Stimulated activated CD4-positive, alpha-beta T cell treated with anti-CD3 and anti-CD28 coated beads, Interleukin-1b, Interleukin-23, amount 100 ng/mL, for 24 hours (primary cell): ENCODE measurements around the gene DGKQ.
"Not testable (repeated sequence)": the region's sequence is repeated elsewhere in the genome, so short reads cannot be mapped to it uniquely, and the experiment has no call there.

Experiments
- DNase-seq, 4 experiments: peaks; one replicate each; pipeline ENCODE4 v3.0.0-alpha.2; 2020; ENCODE audit warnings: low read depth in 4 of 4, low spot score in 1 of 4

The DGKQ gene

DNA sequence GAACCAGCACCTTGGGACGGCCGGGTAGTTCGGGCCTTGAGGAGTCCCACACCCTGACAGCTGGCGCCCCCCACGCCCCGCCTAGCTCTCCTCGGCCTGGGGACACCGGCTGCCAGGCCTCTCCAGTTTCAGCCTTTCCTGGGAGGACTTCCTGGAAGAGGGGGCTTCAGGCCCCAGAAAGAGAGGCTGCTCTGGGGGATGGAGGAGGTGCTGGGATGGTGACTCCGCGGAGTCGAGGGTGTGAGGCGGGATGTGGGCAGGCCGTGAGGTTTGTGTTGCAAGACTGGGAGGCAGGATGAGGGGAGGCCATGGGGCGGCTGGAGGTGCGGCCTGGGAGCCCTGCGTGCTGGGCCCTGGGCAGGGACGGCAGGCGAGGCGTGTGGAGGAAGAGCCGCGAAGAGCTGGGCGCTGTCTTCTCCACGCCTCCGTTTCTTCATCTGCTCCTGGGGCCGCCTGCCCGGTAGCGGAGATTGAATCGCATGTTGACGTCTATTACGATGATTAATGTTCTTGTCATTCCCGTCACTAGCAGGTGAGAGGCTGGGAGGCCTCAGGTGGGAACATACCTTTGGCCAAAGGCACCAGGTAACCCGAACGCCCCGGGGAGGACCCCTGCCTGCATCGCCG, 37.1 kb upstream of the DGKQ start:
- DNase-seq = peak in 3 of 4 experiments; percentile 28 to 58 (median 39)

DNA sequence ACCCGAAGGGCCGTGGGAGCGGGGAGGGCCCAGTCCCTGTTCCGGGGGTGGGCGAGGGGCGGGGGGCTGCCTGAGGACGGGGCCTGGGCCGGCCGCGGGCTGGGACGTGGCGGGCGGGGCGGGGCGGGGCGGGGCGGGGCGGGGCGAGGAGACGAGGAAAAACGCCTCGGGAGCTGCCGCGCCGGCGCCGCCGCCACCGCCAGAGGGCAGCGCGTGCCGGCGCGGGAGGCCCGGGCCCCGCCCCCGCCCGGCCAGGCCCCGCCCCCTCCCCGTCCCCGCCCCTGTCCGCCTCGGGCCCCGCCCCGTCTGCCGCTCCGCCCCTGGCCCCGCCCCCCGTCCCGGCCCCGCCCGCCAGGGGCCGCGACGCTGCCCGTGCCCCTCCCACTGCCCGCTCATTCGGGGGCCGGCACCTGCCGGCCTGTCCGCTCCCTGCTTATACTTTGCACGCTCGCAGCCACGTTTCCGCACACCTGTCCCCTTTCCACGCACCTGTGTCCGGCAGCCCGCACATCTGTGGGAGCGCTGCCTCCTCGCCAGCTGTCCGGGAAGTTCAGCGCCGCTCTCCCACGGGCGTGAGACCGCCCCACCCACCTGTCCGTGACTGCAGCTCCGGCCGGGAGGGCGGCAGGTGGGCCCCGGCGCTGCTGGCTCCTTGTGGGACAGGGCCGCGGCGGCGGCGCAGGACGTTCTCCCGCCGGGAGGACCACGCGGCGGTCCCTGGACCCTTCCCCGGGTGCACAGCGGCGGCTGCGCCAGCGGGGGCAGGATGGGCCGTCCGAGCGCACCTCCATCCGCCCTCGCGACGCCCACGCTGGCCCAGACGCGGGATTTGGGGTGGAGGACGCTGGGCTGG, 36.4 kb upstream of the DGKQ start:
- DNase-seq = peak; percentile 45 to 61 (median 59)

DNA sequence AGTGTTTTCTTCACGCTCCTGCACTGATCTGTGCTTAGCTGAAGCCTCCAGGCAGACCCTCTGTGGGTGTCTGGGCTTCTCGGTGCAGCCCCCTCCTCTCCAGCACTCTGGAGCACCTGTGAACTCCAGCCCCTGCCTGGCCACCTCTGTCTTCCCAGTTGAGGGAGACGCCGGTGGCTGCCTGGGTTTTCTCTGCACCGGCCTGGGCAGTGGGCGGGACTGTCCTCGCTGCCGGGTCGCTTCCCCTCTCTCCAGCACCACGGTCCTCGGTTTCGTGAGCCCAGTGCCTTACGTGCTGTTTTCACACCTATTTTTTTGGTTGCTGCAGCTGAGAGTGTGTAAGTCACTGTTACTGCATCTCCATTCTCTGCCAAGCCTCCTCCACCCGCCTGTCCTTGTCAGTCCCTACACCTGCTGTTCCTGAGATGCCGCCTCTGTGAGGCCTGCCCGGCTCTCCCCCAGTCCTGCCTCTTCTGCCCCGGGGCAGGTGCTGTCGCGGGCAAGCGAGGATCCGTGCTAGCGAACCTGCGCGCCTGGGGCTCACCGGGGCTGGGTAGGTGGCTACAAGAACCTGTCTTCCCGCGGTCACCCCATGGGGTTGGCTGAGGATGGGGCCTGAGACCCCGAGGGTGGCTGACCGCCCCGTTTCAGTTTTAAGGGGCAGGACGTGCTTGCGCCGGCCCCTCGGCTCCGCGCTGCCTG, 35.6 kb upstream of the DGKQ start:
- no peak for DNase-seq

DNA sequence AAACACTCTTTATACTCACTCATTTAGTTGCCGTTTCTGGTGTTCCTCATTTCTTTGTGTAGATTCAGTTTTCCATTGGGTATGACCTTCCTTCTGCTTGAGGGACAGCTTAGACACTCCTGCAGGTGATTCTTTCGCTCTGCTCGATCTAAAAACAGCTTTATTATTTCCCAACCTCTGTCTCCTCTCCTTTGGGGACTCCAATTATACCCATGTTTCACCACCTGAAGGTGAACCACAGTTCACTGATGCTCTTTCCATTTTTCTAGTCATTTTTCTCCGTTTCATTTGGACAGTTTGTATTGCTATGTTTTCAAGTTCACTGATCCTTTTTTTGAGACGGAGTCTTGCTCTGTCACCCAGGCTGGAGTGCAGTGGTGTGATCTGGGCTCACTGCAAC, 33.5 kb upstream of the DGKQ start:
- no peak for DNase-seq

DNA sequence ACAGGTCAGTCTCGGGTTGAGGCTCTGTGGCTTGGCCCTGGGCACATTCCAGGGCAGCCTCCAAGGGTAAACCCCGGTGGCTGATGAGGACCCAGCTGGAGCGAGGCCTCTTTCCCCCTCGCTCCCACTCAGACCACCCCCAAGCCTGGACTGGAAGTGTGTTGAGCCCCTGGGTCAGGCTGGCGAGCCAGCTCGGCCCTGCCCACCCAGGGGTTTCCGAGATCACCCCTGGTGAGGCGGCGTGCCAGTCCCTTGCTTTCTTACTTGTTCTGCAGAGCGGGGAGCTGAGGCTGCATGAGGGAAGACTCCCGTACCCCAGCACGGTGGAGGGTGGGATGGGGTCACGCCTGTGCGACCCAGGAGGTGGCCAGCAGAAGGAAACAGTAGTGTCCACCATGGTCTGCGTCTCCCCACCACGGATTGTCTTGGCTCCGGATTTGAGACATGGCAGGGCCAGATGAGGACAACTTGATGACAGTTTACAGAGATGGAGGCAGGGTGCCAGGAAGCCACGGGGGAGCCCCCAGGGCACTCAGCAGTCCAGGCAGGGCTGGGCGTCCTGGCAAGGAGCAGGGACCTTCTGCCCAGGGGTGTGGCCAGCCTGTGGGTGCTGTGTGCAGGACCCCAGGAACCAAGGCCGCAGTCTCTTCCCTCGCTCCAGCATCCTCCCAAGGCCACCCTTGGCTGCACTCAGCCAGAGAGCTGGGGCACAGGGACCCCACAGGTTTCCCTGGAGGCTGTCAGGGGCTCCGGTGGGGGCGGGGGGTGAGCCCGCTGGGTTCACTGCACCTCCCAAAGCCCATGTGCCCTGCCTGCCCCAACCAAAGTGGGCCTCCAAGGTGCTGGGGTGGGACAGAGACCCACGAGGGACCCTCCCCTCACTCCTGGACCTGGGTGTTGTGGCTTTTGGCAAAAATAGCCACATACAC, 31.5 kb upstream of the DGKQ start:
- no peak for DNase-seq

DNA sequence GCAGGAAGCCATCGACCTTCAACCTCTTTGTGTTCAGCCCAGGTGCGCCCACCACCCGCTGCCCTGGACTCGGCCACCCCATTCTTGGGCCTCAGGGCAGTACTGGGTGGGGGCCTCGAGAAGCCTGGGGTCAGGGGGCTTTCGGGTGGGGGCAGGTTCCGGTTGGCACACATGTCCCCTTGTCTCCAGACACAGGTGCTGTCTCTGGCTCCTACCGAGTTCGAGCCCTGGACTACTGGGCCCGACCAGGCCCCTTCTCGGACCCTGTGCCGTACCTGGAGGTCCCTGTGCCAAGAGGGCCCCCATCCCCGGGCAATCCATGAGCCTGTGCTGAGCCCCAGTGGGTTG, 30.7 kb upstream of the DGKQ start:
- DNase-seq = no peak

DNA sequence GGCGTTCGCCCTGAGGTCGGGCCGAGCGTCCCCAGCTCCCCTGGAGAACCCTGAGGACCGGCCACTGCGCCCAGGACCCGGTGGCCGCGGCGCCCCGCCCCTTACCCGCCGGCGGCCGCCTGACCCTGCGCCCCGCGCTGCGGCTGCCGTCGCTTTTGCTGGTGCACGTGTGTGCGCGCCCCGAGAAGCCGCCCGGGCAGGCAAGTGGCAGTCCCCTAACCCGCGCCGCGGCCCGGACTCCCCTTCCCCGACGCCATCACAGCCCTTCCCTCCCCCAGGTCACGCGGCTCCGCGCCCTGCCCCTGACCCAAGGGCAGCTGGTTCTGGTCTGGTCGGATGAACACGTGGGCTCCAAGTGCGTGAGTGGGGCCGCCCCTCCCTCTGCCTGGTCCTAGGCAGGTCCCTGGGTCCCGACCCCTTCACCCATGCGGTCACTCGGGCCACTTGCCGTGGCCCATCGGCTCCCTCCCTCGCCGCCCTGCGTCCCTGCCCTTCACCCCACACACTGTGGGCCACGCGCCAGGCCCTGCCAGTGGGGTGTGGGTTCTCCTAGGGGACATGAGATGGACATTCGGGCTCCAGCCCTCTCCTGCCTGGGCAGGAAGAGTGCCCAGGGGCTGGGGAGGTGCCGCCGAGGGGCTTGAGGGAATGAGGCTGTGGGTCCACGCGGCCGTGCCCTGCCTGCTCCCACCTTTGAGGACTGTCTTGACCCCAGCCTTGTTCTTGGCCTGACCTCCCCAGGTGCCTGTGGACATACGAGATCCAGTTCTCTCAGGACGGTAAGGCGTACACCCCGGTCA, 30.1 kb upstream of the DGKQ start:
- DNase-seq = no peak

DNA sequence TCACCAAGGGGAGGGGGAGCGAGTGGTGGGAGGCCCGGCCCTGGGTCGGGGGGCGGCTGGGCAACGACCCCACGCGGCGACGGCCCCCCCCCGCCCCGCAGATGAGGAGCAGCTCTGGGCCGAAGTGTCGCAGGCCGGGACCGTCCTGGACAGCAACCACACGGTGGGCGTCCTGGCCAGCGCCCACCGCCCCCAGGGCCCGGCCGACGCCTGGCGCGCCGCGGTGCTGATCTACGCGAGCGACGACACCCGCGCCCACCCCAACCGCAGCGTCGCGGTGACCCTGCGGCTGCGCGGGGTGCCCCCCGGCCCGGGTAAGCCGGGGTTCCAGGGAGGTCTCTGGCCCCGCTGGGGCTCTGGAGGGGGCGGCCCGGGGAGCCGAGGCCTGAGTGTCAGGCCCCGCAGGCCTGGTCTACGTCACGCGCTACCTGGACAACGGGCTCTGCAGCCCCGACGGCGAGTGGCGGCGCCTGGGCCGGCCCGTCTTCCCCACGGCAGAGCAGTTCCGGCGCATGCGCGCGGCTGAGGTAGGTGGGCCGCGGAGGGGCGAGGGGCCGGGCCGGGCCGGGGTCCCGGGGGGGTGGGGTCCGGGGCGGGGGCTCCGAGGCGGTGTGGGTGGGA, 29.4 kb upstream of the DGKQ start:
- DNase-seq = no peak

DNA sequence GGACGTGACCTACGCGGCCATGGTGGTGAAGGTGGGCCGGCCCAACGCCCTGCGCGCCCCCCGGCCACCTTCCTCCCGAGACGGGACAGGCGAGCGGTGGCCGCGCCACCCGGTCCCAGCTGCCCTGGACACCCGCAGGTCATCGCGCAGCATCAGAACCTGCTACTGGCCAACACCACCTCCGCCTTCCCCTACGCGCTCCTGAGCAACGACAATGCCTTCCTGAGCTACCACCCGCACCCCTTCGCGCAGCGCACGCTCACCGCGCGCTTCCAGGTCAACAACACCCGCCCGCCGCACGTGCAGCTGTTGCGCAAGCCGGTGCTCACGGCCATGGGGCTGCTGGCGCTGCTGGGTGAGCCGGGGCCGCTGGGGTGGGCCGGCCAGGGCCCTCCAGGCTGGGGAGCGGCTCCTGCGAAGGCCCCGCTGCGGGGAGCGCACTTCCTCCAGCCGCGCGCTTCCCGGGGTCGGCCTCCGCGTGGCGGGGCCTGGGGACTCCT, 28.8 kb upstream of the DGKQ start:
- DNase-seq = no peak

DNA sequence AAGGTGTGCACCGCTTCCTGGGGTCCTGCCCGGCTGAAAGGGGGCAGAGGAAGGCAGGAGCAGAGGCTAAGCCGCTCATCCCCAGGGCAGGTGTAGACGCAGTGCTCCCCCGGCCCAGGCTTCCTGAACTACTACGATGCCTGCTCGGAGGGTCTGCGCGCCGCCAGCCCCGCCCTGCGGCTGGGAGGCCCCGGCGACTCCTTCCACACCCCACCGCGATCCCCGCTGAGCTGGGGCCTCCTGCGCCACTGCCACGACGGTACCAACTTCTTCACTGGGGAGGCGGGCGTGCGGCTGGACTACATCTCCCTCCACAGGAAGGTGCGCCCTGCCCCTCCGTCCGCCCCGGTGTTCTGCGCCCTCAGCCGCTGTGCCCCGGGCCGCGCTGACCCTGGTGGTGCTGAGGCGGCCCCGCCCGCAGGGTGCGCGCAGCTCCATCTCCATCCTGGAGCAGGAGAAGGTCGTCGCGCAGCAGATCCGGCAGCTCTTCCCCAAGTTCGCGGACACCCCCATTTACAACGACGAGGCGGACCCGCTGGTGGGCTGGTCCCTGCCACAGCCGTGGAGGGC, 28.3 kb upstream of the DGKQ start:
- no peak for DNase-seq

DNA sequence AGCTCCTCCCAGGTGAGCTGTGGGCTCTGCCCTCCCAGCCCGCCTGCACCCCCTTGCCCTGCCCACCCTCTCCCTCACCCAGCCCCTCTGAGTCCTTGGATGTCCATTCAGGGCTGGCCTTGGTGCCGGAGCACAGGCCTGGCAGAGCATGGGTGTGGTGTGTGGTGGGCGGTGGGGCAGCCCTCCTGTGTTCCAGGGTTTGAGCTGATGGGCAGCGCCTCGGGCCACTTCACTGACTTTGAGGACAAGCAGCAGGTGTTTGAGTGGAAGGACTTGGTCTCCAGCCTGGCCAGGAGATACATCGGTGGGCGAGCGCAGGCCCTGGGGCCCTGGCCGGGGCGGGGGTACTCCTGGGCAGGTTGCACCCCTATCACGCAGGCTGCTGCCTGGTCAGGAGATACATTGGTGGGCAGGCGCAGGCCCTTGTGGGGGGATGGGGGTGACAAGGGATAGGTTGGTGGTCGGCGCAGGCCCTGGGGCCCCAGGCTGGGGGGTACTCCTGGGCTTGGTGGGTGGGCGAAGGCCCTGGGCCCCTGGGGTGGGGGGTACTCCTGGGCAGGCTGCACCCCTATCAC, 27.4 kb upstream of the DGKQ start:
- DNase-seq = no peak

DNA sequence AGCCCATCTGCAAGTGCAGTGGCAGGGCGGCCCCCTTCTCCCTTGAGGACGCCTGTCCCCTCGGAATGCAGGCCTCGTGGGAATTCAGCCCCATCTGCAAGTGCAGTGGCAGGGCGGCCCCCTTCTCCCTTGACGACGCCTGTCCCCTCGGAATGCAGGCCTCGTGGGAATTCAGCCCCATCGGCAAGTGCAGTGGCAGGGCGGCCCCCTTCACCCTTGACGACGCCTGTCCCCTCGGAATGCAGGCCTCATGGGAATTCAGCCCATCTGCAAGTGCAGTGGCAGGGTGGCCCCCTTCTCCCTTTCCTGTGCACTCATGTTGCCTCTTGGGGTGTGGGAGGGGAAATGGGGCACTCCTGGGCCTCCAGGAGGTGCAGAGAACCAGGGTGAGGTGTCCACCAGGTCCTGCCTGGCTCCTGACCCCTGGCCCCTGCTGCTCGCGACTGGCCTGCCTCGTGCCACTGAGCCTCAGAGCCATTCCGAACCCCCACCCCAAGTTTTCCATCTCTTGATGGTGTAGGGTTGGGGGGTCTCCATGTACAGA, 26.6 kb upstream of the DGKQ start:
- DNase-seq = no peak

DNA sequence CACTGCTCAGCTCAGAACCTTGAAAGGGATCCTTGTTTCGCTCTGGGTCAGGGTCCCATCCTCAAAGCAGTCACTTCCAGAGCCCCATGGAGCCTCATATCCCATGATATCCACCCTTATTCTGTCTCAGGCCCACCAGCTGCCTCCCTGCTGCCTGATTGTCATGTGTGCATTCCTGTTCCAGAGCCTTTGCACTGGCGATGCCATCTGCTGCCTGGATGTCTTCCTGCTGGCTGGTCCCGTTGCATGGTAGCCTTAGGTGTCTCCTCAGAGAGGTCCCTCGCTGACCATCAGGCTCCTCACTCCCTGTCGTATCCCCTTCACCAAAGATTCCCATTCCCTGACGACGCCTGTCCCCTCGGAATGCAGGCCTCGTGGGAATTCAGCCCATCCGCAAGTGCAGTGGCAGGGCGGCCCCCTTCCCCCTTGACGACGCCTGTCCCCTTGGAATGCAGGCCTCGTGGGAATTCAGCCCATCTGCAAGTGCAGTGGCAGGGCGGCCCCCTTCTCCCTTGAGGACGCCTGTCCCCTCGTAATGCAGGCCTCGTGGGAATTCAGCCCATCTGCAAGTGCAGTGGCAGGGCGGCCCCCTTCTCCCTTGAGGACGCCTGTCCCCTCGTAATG, 26.0 kb upstream of the DGKQ start:
- DNase-seq = not testable (repeated sequence)

DNA sequence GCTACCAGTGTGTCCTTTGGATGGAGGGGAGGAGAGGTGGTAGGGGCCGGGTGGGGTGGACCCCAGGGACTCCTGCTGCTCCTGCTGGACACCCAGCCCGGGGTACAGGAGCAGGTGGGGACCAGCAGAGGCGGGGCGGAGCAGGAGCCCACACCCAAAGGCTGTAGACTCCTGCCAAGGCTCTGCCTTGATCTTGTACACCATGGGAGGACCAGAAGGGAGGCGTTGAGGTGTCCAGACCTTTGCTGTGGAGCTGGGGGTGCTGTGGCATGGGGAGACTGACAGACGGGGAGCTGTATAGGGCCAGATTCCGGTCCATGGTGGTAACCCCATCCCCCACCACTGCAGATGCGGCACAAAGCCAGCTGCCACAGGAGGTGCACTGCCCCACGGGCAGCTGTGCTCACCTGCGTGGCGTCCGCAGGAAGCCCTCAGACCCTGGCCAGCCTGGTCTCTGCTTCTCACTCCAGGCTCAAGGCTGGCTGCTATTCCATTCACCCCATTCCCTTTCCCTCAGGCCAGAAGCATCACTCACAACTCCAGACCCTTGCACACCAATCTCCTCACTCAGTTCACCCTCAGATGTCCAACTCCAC, 24.8 kb upstream of the DGKQ start:
- no peak for DNase-seq

DNA sequence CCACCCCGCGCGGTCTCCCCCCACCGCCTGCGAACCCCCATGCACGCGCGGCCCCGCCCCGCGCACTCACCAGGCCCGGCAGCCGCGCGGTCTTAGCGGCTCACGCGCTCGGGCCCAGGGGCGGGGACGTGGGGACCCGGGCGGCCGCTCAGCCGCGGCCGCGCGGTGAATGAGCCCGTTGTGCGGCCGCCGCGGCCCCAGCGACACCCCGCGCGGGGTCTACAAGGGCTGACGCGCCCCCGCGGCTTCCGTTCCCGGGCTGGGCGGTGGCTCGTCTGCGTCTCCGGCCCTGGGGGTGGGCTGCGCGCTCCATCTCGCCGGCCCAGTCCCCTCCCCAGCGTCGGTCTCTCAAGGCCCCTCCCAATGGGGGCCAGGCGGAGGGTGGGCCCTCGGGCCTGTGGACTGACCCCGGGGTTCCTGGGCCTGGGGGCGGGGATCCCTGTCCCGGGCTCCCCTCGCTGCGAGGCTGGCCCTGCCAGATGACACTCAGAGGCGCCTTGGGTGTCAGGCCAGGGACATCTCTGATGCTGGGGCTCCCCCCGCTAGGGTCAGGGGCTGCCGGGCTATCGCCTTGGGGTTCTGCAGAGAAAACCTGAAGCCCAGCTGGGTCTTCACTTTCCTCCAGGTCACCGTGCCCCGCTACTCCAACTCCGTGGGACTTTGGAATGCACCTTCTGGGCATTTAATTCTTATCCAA, 24.2 kb upstream of the DGKQ start:
- no peak for DNase-seq

DNA sequence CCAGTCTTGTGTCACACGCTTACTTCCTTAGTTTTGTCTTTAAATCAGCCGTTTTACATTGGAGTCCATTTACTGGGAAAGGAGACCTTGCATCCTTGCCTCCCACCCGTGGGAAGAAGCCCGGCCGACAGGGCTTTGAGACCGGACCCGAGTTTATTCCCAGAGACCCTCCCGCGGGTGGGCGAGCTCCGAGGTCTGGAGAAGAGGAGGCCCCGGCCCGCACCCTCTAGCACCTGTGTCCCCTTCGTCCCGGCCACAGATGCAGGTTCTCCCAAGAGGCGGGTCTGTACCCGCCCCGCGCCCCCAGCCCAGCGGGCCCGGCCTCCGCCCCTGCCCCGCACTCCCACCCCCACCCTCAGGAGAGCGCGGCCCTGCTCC, 23.6 kb upstream of the DGKQ start:
- DNase-seq = no peak
